Stomach (tissue), 9 donors: ENCODE data around the gene WTAP. TPM values are rescaled to one million over a fixed set of nuclear protein-coding genes. Genes with fewer than 3 reads are reported as not detected.

Experiments used
- DNase-seq, 2 donors: peaks; one replicate each; pipeline versions ENCODE4 v3.0.0 to v3.0.0-alpha.2; 2013 to 2019
- H3K27ac ChIP-seq, 5 donors: fragments of 200-600 bp in 4 of 5; sonication (generic) in 4 of 5; one replicate each; pipeline ENCODE4 v1.5.1; 2013 to 2019; ENCODE audit warnings: mild to moderate bottlenecking in 1 of 5, moderate library complexity in 1 of 5
- H3K27me3 ChIP-seq, 3 donors: fragments of 200-600 bp; sonication (generic); one replicate each; pipeline ENCODE4 v1.5.1; 2017 to 2019; ENCODE audit warnings: mixed run types in 1 of 3
- H3K36me3 ChIP-seq, 4 donors: fragments of 200-600 bp; sonication (generic); 1 replicate in 3 of 4; 2 replicates in 1 of 4; pipeline ENCODE4 v1.5.1; 2016 to 2019
- H3K4me1 ChIP-seq, 4 donors: fragments of 200-600 bp; sonication (generic); one replicate each; pipeline ENCODE4 v1.5.1; 2016 to 2019
- H3K4me3 ChIP-seq, 4 donors: fragments of 200-600 bp; sonication (generic) in 3 of 4; one replicate each; pipeline ENCODE4 v1.5.1; 2016 to 2019; ENCODE audit warnings: mild to moderate bottlenecking in 1 of 4
- H3K9me3 ChIP-seq, 4 donors: fragments of 200-600 bp; sonication (generic); one replicate each; pipeline ENCODE4 v1.5.1; 2016 to 2019
- EP300 ChIP-seq: sonication (generic); formaldehyde crosslinking; IDR thresholded peaks from one replicate; pipeline ENCODE4 v1.6.1; 2017; ENCODE audit warnings: antibody characterized with exemption
- POLR2A ChIP-seq, 4 donors: fragments of 450-650 bp; IDR thresholded peaks; one replicate each; pipeline ENCODE4 v1.6.1; 2016; ENCODE audit warnings: antibody characterized with exemption in 4 of 4, control low read depth in 2 of 4, mild to moderate bottlenecking in 1 of 4, moderate library complexity in 1 of 4
- POLR2AphosphoS5 ChIP-seq, 3 donors: sonication (generic); formaldehyde crosslinking; IDR thresholded peaks; one replicate each; pipeline ENCODE4 v1.6.1; 2016; ENCODE audit warnings: antibody characterized with exemption in 3 of 3
- WGBS, 5 donors: extraction: QIAGEN DNeasy Blood & Tissue Kit in 3 of 5; methylation state at CpG; one replicate each; pipeline versions ENCODE4 v1.1.5 to v1.1.7; 2013 to 2018; 5-methylcytosine and 5-hydroxymethylcytosine counted together
- intact Hi-C: fragments of 100-400 bp; cut with DNase I; formaldehyde crosslinking; loops from one replicate; pipeline ENCODE4 v1.15.1; 2023; ENCODE audit warnings: low total_unique reads
- polyA plus RNA-seq, 3 donors: library from polyadenylated mRNA; stranded (reverse); fragments of 200-250 nt; gene quantifications; one replicate each; pipeline ENCODE4 v1.2.3, GENCODE V29; 2013
- total RNA-seq, 5 donors: library from RNA; depleted of rRNA; stranded (reverse); fragments of >200 nt; gene quantifications; one replicate each; pipeline versions ENCODE4 v1.1.0 to v1.2.3, GENCODE V29; 2014 to 2016
- TF ChIP-seq, protein P1 (sequence below), 7 experiments: fragments of 450-650 bp in 4 of 7; fragments of 200-600 bp in 3 of 7; sonication (generic) in 3 of 7; IDR thresholded peaks; one replicate each; pipeline ENCODE4 v1.5.1; 2016 to 2019; ENCODE audit warnings: antibody characterized with exemption in 7 of 7, control low read depth in 2 of 7, mild to moderate bottlenecking in 1 of 7
- donor health status: healthy with polysubstance abuse.
- donor health status: Bipolar disorder and iron deficiency.
- donor health status: healthy.

WTAP gene
- total and polyA plus RNA-seq, 8 donors, result 35.0 to 125 (median 78.6) TPM

DNA sequence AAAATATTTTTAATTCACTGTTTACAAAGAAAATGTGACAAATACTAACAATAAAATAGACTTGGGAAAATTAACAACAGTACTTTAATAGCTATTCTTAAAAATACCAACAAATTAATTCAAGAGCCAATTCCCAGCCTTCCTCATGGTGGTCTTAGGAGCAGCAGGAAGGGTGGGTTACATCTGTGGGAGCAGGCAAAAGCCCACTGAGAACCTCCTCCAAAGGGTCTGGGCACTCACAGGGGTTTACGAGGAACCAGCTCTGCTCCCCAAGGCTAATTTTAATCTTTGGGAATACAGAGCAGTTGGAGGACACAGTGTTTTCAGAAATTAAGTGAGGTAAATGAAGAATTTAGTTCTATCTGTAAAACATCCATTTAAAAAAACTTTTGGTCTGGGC lies 44.5 kb upstream of the WTAP start:
- Histone ChIP-seq H3K27me3 (no peaks in the 10 kb centered on the region), H3K27ac (no peak overlapping the region), H3K4me1 (peaks cover 0 to 86% (median 44%) of the 10 kb centered on the region in 4 donors), H3K4me3 (peak overlapping the region in 2 of 4 donors; percentile 1 to 39), H3K36me3 (peaks cover 50 to 100% (median 91%) of the 10 kb centered on the region in 4 donors), H3K9me3 (no peaks in the 10 kb centered on the region)
- DNase-seq, result no peak
- intact Hi-C loops, result loop anchor here (10.0 kb wide), 1 partner anchor 72 kb away; no protein-coding TSS in a partner anchor
- TF ChIP-seq POLR2A (IDR thresholded peaks at IDR 0.05), result no peak
- TF ChIP-seq, protein P1, sequence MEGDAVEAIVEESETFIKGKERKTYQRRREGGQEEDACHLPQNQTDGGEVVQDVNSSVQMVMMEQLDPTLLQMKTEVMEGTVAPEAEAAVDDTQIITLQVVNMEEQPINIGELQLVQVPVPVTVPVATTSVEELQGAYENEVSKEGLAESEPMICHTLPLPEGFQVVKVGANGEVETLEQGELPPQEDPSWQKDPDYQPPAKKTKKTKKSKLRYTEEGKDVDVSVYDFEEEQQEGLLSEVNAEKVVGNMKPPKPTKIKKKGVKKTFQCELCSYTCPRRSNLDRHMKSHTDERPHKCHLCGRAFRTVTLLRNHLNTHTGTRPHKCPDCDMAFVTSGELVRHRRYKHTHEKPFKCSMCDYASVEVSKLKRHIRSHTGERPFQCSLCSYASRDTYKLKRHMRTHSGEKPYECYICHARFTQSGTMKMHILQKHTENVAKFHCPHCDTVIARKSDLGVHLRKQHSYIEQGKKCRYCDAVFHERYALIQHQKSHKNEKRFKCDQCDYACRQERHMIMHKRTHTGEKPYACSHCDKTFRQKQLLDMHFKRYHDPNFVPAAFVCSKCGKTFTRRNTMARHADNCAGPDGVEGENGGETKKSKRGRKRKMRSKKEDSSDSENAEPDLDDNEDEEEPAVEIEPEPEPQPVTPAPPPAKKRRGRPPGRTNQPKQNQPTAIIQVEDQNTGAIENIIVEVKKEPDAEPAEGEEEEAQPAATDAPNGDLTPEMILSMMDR (IDR thresholded peaks at IDR 0.05), result no peak
- no peak for TF ChIP-seq POLR2AphosphoS5 (IDR thresholded peaks at IDR 0.05)
- no peak for TF ChIP-seq EP300
- 89 to 100% (median 97%) methylated on average over 1 of the region's 1 CpG for WGBS, 5 donors

DNA sequence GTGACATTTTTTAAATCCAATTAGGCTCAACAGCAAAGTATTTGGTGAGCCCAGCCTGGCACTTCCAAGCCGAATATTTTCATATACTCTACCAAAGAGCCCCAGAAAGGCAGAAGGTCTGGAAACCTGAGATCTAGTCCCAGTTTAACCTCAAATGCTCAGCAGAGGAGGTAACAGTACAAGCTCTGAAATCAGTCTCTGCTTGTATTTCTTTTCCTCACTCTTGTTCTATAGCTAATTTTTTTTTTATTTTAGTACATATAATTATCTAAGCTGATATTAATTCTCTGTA lies 43.3 kb upstream of the WTAP start:
- H3K9me3 ChIP-seq, result no peaks in the 10 kb centered on the region
- H3K4me3 ChIP-seq, result peak overlapping the region in 1 of 4 donors; percentile 39
- no peak overlapping the region for H3K27ac ChIP-seq
- H3K27me3 ChIP-seq, result no peaks in the 10 kb centered on the region
- peaks cover 42 to 100% (median 91%) of the 10 kb centered on the region in 4 donors for H3K36me3 ChIP-seq
- WGBS, 5 donors, result 94 to 100% (median 94%) methylated on average over 1 of the region's 1 CpG
- intact Hi-C loops, result loop anchor here (10.0 kb wide), 1 partner anchor 71 kb away; no protein-coding TSS in a partner anchor
- DNase-seq, result no peak
- TF ChIP-seq POLR2A (IDR thresholded peaks at IDR 0.05), result no peak
- no peak for TF ChIP-seq POLR2AphosphoS5 (IDR thresholded peaks at IDR 0.05)
- no peak for TF ChIP-seq EP300
- peaks cover 11 to 96% (median 55%) of the 10 kb centered on the region in 4 donors for H3K4me1 ChIP-seq

DNA sequence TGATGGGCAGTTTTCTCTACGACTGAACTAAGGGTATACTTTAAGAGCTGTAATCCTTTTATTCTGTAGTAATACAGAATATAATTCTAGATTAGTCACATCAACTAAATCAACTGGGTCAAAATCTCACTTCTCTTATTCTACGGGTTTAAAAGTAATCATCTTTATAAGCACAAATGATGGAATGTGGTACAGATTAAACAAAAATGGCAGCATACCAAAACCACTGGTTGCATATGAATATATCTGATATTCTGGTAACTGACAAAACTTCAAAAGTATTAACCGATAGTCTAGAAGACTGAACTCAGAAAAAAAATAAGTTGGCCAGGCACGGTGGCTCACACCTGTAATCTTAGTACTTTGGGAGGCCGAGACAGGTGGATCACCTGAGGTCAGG lies 41.3 kb upstream of the WTAP start:
- WGBS, 5 donors, result 73 to 85% (median 77%) methylated on average over 5 of the region's 5 CpGs
- H3K4me3 ChIP-seq, result peak overlapping the region in 1 of 4 donors; percentile 91
- no peak overlapping the region for H3K27ac ChIP-seq
- no peak for TF ChIP-seq POLR2A (IDR thresholded peaks at IDR 0.05)
- TF ChIP-seq POLR2AphosphoS5 (IDR thresholded peaks at IDR 0.05), result no peak
- TF ChIP-seq, protein P1 (IDR thresholded peaks at IDR 0.05), result no peak
- TF ChIP-seq EP300, result no peak
- peaks cover 18 to 96% (median 61%) of the 10 kb centered on the region in 4 donors for H3K4me1 ChIP-seq
- H3K9me3 ChIP-seq, result no peaks in the 10 kb centered on the region
- no peak for DNase-seq
- peaks cover 39 to 95% (median 88%) of the 10 kb centered on the region in 4 donors for H3K36me3 ChIP-seq
- intact Hi-C loops, result loop anchor here (10.0 kb wide), 1 partner anchor 69 kb away; no protein-coding TSS in a partner anchor
- no peaks in the 10 kb centered on the region for H3K27me3 ChIP-seq

DNA sequence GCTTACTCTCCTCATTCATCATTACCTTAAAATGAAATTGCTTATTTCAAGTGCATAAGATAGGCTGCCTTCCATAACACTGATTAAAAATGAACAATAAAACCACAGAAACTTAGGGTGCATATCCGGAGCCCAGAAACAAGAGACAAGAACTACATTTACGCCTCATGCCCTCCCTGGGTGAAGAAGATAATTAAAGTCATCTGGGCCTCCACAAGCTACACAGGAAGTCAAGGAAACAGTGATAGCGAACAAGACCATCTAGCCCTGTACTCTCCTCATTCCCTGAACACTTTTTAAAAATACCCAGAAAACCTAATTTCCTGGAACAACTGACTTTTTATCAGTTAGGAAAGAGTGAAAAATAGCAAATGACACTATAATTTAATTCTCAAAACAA lies 40.6 kb upstream of the WTAP start:
- H3K4me3 ChIP-seq, result peak overlapping the region in 2 of 4 donors; percentile 23 to 91
- WGBS, 5 donors, result 83 to 88% (median 84%) methylated on average over 3 of the region's 3 CpGs
- no peak overlapping the region for H3K27ac ChIP-seq
- intact Hi-C loops, result loop anchor here (10.0 kb wide), 1 partner anchor 68 kb away; no protein-coding TSS in a partner anchor
- H3K36me3 ChIP-seq, result peaks cover 36 to 90% (median 82%) of the 10 kb centered on the region in 4 donors
- DNase-seq, result no peak
- TF ChIP-seq POLR2A (IDR thresholded peaks at IDR 0.05) (no peak), EP300 (no peak), POLR2AphosphoS5 (IDR thresholded peaks at IDR 0.05) (no peak)
- TF ChIP-seq, protein P1 (IDR thresholded peaks at IDR 0.05), result no peak
- H3K27me3 ChIP-seq, result no peaks in the 10 kb centered on the region
- peaks cover 24 to 93% (median 60%) of the 10 kb centered on the region in 4 donors for H3K4me1 ChIP-seq
- H3K9me3 ChIP-seq, result no peaks in the 10 kb centered on the region

DNA sequence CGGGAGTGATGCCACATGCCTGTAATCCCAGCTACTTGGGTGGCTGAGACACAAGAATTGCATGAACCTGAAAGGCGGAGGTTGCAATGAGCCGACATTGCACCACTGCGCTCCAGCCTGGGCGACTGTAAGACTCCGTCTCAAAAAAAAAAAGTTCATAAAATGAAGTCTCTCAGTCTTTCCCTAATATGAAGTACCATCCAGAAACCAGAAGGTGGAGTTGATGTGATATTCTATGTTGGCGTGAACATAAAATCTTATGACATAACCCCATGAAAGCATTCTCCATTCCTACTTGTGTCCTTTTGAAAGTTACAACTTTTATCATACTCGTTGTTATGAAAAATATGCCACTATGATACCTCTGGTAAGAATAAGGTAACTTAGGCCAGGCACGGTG lies 40.0 kb upstream of the WTAP start:
- intact Hi-C loops, result loop anchor here (10.0 kb wide), 1 partner anchor 67 kb away; no protein-coding TSS in a partner anchor
- peak overlapping the region in 2 of 4 donors; percentile 23 to 91 for H3K4me3 ChIP-seq
- 94 to 96% (median 95%) methylated on average over 9 of the region's 9 CpGs for WGBS, 5 donors
- H3K4me1 ChIP-seq, result peaks cover 31 to 92% (median 59%) of the 10 kb centered on the region in 4 donors
- H3K9me3 ChIP-seq, result no peaks in the 10 kb centered on the region
- no peak for DNase-seq
- no peak overlapping the region for H3K27ac ChIP-seq
- no peaks in the 10 kb centered on the region for H3K27me3 ChIP-seq
- peaks cover 34 to 90% (median 75%) of the 10 kb centered on the region in 4 donors for H3K36me3 ChIP-seq
- peak in 1 of 3 donors; percentile 1 for TF ChIP-seq POLR2AphosphoS5 (IDR thresholded peaks at IDR 0.05)
- TF ChIP-seq, protein P1 (IDR thresholded peaks at IDR 0.05), result no peak
